Activated naive CD8-positive, alpha-beta T cell (primary cell): Measurements from ENCODE around the gene IL4I1.
A peak's percentile ranks its signal among the peaks of the same experiment; 100 is the strongest.

Source experiments
- H3K27ac Mint-ChIP-seq: one replicate; pipeline ENCODE4 v1.8.0; 2021; ENCODE audit warnings: mixed read lengths
- H3K27me3 Mint-ChIP-seq: one replicate; pipeline ENCODE4 v1.8.0; 2021; ENCODE audit warnings: mixed read lengths
- H3K36me3 Mint-ChIP-seq: one replicate; pipeline ENCODE4 v1.8.0; 2021; ENCODE audit warnings: mixed read lengths
- H3K4me1 Mint-ChIP-seq: one replicate; pipeline ENCODE4 v1.8.0; 2021; ENCODE audit warnings: low read depth, mixed read lengths
- H3K4me3 Mint-ChIP-seq: one replicate; pipeline ENCODE4 v1.8.0; 2021; ENCODE audit warnings: mild to moderate bottlenecking, mixed read lengths
- H3K9me3 Mint-ChIP-seq: one replicate; pipeline ENCODE4 v1.8.0; 2021; ENCODE audit warnings: low read depth, mixed read lengths

Gene IL4I1

DNA sequence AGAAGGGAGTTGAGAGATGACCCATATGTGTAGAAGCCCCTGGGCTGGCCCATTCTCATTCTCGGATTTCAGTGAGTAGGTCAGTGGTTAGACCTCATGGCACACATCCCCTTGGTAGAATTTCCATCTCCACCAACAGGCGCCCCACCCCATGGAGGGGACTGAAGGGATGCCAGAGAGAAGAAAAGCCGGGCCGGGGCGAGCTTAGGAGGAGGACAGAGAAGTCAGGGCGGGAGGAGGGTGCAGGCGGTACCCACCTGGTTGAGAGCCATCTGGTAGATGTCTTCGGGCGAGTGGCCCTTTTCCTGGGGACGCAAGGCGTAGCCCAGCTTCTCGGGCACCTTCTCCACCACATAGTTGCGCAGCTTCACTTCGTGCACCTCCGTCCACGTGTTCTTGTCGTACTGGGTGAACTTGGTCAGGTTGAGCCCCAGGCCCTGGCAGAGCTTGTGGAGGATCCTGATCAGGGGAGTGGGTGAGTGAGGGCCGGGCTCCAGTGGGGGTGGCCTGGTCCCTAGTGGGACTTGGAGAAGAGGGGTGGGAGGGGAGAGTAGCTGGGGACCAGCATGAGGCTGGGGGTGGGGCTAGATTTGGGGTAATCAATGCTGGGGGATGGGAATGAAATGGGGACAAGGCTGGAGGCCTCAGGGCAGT lies 2.5 kb downstream of the IL4I1 start:
- Mint-ChIP-seq H3K4me1 (peaks cover 40% of the 10 kb centered on the region), H3K36me3 (no peaks in the 10 kb centered on the region), H3K27ac (no peak overlapping the region), H3K27me3 (no peaks in the 10 kb centered on the region), H3K4me3 (no peak overlapping the region), H3K9me3 (no peaks in the 10 kb centered on the region)

- Mint-ChIP-seq H3K4me1 (peaks cover 36% of the 10 kb centered on the region), H3K9me3 (no peaks in the 10 kb centered on the region), H3K36me3 (no peaks in the 10 kb centered on the region), H3K27ac (no peak overlapping the region), H3K27me3 (no peaks in the 10 kb centered on the region), H3K4me3 (peak overlapping the region; percentile 59)
Observed at GRCh38 chr19:49892716-49893115, 4.0 kb downstream of the IL4I1 start.

DNA sequence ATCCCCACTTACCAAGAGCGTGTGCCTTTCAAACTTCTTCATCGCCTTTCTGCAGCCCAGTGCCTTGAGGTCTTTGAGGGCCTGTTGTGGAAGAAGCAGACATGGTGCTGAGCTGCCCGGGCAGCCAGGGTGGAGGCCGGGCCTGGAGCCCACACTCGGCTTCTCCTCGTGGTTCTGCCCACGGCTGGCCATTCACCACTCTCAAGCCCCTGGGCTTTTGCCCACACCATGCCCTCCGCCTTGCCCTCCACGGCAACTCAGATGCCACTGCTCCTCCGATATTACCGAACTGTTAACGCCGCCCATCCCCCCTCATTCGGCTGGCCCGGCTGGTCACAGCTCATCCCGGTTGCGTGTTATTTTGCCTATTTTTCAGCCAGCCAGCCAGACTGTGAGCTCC lies 5.3 kb downstream of the IL4I1 start:
- Mint-ChIP-seq H3K4me1 (peaks cover 23% of the 10 kb centered on the region), H3K9me3 (no peaks in the 10 kb centered on the region), H3K27me3 (no peaks in the 10 kb centered on the region), H3K4me3 (no peak overlapping the region), H3K27ac (no peak overlapping the region), H3K36me3 (peaks cover under 1% of the 10 kb centered on the region)

- Mint-ChIP-seq H3K36me3 (peaks cover 2% of the 10 kb centered on the region), H3K4me3 (peak overlapping the region; percentile 75), H3K9me3 (no peaks in the 10 kb centered on the region), H3K27ac (peak overlapping the region; percentile 58), H3K27me3 (no peaks in the 10 kb centered on the region), H3K4me1 (peaks cover 16% of the 10 kb centered on the region)
Observed at GRCh38 chr19:49890349-49891311, 6.1 kb downstream of the IL4I1 start.

GRCh38 chr19:49889687-49890348 lies 6.9 kb downstream of the IL4I1 start:
- Mint-ChIP-seq H3K27ac (peak overlapping the region; percentile 58), H3K9me3 (no peaks in the 10 kb centered on the region), H3K4me3 (peak overlapping the region; percentile 75), H3K36me3 (peaks cover 2% of the 10 kb centered on the region), H3K27me3 (no peaks in the 10 kb centered on the region), H3K4me1 (peaks cover 13% of the 10 kb centered on the region)

GRCh38 chr19:49889038-49889686 lies 7.5 kb downstream of the IL4I1 start:
- Mint-ChIP-seq H3K27ac (no peak overlapping the region), H3K4me3 (peak overlapping the region; percentile 17), H3K9me3 (no peaks in the 10 kb centered on the region), H3K36me3 (peaks cover 2% of the 10 kb centered on the region), H3K4me1 (peaks cover 13% of the 10 kb centered on the region), H3K27me3 (no peaks in the 10 kb centered on the region)

- Mint-ChIP-seq H3K4me1 (peaks cover 13% of the 10 kb centered on the region), H3K4me3 (no peak overlapping the region), H3K9me3 (no peaks in the 10 kb centered on the region), H3K27me3 (no peaks in the 10 kb centered on the region), H3K36me3 (peaks cover 2% of the 10 kb centered on the region), H3K27ac (no peak overlapping the region)
Observed at GRCh38 chr19:49888510-49888824, 8.2 kb downstream of the IL4I1 start.

- no peak overlapping the region for H3K4me3 Mint-ChIP-seq
- H3K4me1 Mint-ChIP-seq = peaks cover 11% of the 10 kb centered on the region
- H3K27me3 Mint-ChIP-seq = no peaks in the 10 kb centered on the region
- H3K36me3 Mint-ChIP-seq = peaks cover 2% of the 10 kb centered on the region
- H3K9me3 Mint-ChIP-seq = no peaks in the 10 kb centered on the region
- no peak overlapping the region for H3K27ac Mint-ChIP-seq
Observed at GRCh38 chr19:49887665-49888509, 8.8 kb downstream of the IL4I1 start.

DNA sequence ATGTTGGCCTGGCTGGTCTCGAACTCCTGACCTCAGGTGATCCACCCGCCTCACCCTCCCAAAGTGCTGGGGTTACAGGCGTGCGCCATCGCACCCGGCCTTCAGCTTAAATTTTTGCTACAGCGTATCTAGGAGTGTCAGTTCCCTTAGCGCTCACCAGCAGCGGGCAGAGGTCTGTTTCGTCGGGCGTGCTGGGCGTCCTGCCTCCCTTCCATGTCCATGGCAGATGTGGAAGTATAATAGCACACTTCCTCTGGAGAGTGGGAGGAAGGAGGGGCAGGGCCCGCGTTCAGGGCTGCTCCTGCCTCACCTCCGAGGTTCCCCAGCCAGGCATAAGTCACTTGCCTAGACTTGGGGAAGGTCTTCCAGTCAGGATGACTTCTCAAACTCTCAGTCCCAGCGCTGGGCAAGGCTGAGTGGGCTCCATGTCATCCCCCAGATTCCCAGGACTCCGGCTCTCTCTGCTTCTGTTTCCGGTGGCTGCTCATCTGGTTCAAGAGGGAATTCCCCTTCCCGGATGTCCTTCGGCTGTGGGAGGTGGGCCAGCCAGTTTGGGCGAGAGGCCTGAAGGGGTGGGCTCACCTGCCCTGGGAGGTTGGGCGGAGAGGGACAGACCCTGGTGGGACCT lies 9.5 kb downstream of the IL4I1 start:
- H3K36me3 Mint-ChIP-seq = peaks cover 2% of the 10 kb centered on the region
- H3K27ac Mint-ChIP-seq = no peak overlapping the region
- no peaks in the 10 kb centered on the region for H3K27me3 Mint-ChIP-seq
- H3K9me3 Mint-ChIP-seq = no peaks in the 10 kb centered on the region
- no peak overlapping the region for H3K4me3 Mint-ChIP-seq
- peaks cover 8% of the 10 kb centered on the region for H3K4me1 Mint-ChIP-seq

- Mint-ChIP-seq H3K27me3 (no peaks in the 10 kb centered on the region), H3K36me3 (peaks cover 2% of the 10 kb centered on the region), H3K4me1 (peaks cover 3% of the 10 kb centered on the region), H3K4me3 (no peak overlapping the region), H3K27ac (peak overlapping the region; percentile 16), H3K9me3 (no peaks in the 10 kb centered on the region)
Observed at GRCh38 chr19:49884760-49885159, 11.9 kb downstream of the IL4I1 start.

DNA sequence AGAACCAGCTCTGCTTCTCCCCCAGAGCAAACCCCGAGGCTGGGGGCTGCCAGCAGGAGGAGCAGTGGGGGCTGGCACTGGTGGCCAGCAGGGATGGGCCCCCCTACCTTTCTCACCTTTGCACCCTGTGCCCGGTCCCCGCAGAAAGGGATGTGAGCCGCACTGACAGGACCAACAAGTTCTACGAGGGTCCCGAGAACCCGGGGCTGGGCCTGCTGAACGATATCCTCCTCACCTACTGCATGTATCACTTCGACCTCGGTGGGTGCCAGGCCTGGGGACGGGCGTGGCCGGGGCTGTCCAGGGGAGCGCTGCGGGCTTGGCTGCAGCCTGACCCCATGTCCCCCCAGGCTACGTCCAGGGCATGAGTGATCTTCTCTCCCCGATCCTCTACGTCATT lies 12.6 kb downstream of the IL4I1 start:
- H3K9me3 Mint-ChIP-seq = no peaks in the 10 kb centered on the region
- peaks cover 2% of the 10 kb centered on the region for H3K36me3 Mint-ChIP-seq
- peaks cover 4% of the 10 kb centered on the region for H3K4me1 Mint-ChIP-seq
- no peak overlapping the region for H3K4me3 Mint-ChIP-seq
- H3K27ac Mint-ChIP-seq = no peak overlapping the region
- no peaks in the 10 kb centered on the region for H3K27me3 Mint-ChIP-seq

DNA sequence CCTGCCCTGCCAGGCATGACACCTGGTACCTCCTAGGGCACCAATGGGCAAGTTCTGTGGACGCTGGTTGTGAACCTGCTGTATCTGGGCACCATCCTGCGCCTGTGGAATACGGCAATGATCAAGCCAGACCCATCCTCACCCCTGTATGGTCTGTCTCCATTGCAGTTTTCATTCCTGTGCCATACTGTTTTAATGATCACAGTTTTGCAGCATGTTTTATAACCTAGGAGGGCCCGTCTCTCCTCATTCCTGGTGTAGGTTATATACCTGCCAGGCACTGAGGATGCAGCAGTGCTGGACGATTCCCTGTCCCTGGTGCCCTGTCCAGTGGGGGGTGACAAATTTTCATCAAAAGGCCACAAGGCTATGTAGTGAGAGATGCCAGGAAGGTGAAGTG lies 13.6 kb downstream of the IL4I1 start:
- Mint-ChIP-seq H3K27me3 (no peaks in the 10 kb centered on the region), H3K9me3 (no peaks in the 10 kb centered on the region), H3K36me3 (peaks cover 2% of the 10 kb centered on the region)

GRCh38 chr19:49882643-49883042 lies 14.0 kb downstream of the IL4I1 start:
- Mint-ChIP-seq H3K36me3 (peaks cover 2% of the 10 kb centered on the region), H3K27ac (no peak overlapping the region), H3K4me3 (no peak overlapping the region)

More for the DNA sequence above, 13.6 kb downstream of the IL4I1 start:
- no peak overlapping the region for H3K4me3 Mint-ChIP-seq
- H3K27ac Mint-ChIP-seq = no peak overlapping the region
- peaks cover 13% of the 10 kb centered on the region for H3K4me1 Mint-ChIP-seq

More at GRCh38 chr19:49882643-49883042, 14.0 kb downstream of the IL4I1 start:
- no peaks in the 10 kb centered on the region for H3K9me3 Mint-ChIP-seq
- H3K4me1 Mint-ChIP-seq = peaks cover 16% of the 10 kb centered on the region
- H3K27me3 Mint-ChIP-seq = no peaks in the 10 kb centered on the region
